HG03558 (cell line): ENCODE measurements around the gene IRX4.

ENCODE experiments used
- ATAC-seq: cut with Tn5 transposase; IDR thresholded peaks from one replicate; pipeline ENCODE4 v1.9.1; 2021; ENCODE audit warnings: moderate number of reproducible peaks; ENCODE audit not compliant: unreplicated experiment; ENCODE audit errors: extremely low read depth

The IRX4 gene

GRCh38 chr5:1915316-1915715 lies 32.6 kb upstream of the IRX4 start:
- no peak for ATAC-seq

GRCh38 chr5:1914471-1914870 lies 31.7 kb upstream of the IRX4 start:
- no peak for ATAC-seq

GRCh38 chr5:1913578-1913977 lies 30.9 kb upstream of the IRX4 start:
- no peak for ATAC-seq

- no peak for ATAC-seq
Measured at GRCh38 chr5:1912951-1913565, 30.3 kb upstream of the IRX4 start.

- no peak for ATAC-seq
Measured at GRCh38 chr5:1911773-1912235, 29.1 kb upstream of the IRX4 start.

GRCh38 chr5:1910861-1911772 lies 28.4 kb upstream of the IRX4 start:
- ATAC-seq = no peak

GRCh38 chr5:1910081-1910760 lies 27.5 kb upstream of the IRX4 start:
- ATAC-seq = no peak

GRCh38 chr5:1909346-1909985 lies 26.7 kb upstream of the IRX4 start:
- ATAC-seq = no peak

GRCh38 chr5:1908931-1909330 lies 26.2 kb upstream of the IRX4 start:
- no peak for ATAC-seq

GRCh38 chr5:1907616-1908015 lies 24.9 kb upstream of the IRX4 start:
- ATAC-seq = no peak

- ATAC-seq = no peak
Measured at GRCh38 chr5:1905108-1905507, 22.4 kb upstream of the IRX4 start.

GRCh38 chr5:1901983-1902382 lies 19.3 kb upstream of the IRX4 start:
- no peak for ATAC-seq

- ATAC-seq = no peak
Measured at GRCh38 chr5:1901061-1901460, 18.3 kb upstream of the IRX4 start.

GRCh38 chr5:1899201-1899600 lies 16.5 kb upstream of the IRX4 start:
- no peak for ATAC-seq

GRCh38 chr5:1897816-1898450 lies 15.2 kb upstream of the IRX4 start:
- ATAC-seq = no peak

GRCh38 chr5:1897386-1897785 lies 14.7 kb upstream of the IRX4 start:
- ATAC-seq = no peak

- no peak for ATAC-seq
Measured at GRCh38 chr5:1896602-1897376, 14.1 kb upstream of the IRX4 start.

- ATAC-seq = no peak
Measured at GRCh38 chr5:1895739-1896420, 13.2 kb upstream of the IRX4 start.

- no peak for ATAC-seq
Measured at GRCh38 chr5:1894243-1894642, 11.5 kb upstream of the IRX4 start.
